OCI-LY7 (cell line): ENCODE results near the gene GAL. TPM values are rescaled to one million over a fixed set of nuclear protein-coding genes. Genes with fewer than 3 reads are reported as not detected.

ENCODE experiments used
- BruUV-seq: library from RNA; stranded (reverse); fragments of 400-500 nt; replicated peaks from 2 replicates; lab custom pipeline; 2021; lab: Mats Ljungman, UMichigan
- CTCF ChIA-PET: fragments of 300-600 bp; sonication (Branson Sonifier 250); formaldehyde crosslinking; loops from one replicate; lab custom pipeline; 2022; ENCODE audit warnings: antibody characterized with exemption; ENCODE audit not compliant: unreplicated experiment; lab: Charles Lee
- POLR2A ChIA-PET: fragments of 300-600 bp; sonication (Branson Sonifier 250); formaldehyde crosslinking; loops from one replicate; lab custom pipeline; 2022; ENCODE audit warnings: antibody characterized with exemption; lab: Charles Lee
- DNase-seq: peaks from one replicate; pipeline ENCODE4 v3.0.0-alpha.2; 2015; ENCODE audit warnings: low spot score
- H2AFZ ChIP-seq: fragments of 200-600 bp; sonication (generic), shearing (Covaris generic); 2 replicates; pipeline ENCODE4 v1.6.1; 2014; ENCODE audit warnings: mild to moderate bottlenecking, antibody characterized with exemption, low read length, moderate library complexity
- H3K27ac ChIP-seq: fragments of 200-600 bp; sonication (generic); 2 replicates; pipeline ENCODE4 v1.5.1; 2014; ENCODE audit warnings: mixed run types, low read depth, mild to moderate bottlenecking, moderate library complexity, low read length, inconsistent platforms; ENCODE audit not compliant: poor library complexity, severe bottlenecking
- H3K36me3 ChIP-seq: fragments of 200-600 bp; sonication (generic); 2 replicates; pipeline ENCODE4 v1.6.1; 2014; ENCODE audit warnings: mild to moderate bottlenecking, antibody characterized with exemption, low read length, moderate library complexity, mixed read lengths; ENCODE audit not compliant: insufficient read depth
- H3K4me1 ChIP-seq: fragments of 200-600 bp; sonication (generic); 2 replicates; pipeline ENCODE4 v1.5.1; 2014; ENCODE audit warnings: mild to moderate bottlenecking, low read length; ENCODE audit not compliant: insufficient read depth, poor library complexity, severe bottlenecking
- H3K4me2 ChIP-seq: fragments of 200-600 bp; sonication (generic); 2 replicates; pipeline ENCODE4 v1.6.1; 2014; ENCODE audit warnings: mild to moderate bottlenecking, low read length
- H3K4me3 ChIP-seq: fragments of 200-600 bp; sonication (generic); 2 replicates; pipeline ENCODE4 v1.5.1; 2014; ENCODE audit warnings: mild to moderate bottlenecking, low read depth, low read length; ENCODE audit not compliant: poor library complexity, severe bottlenecking
- H3K79me2 ChIP-seq: fragments of 200-600 bp; sonication (generic); 2 replicates; pipeline ENCODE4 v1.6.1; 2016; ENCODE audit warnings: low read depth, mild to moderate bottlenecking, low read length, moderate library complexity, mixed read lengths; ENCODE audit not compliant: insufficient read depth
- H3K9me2 ChIP-seq: fragments of 200-600 bp; sonication (generic); 2 replicates; pipeline ENCODE4 v1.6.1; 2016; ENCODE audit warnings: mild to moderate bottlenecking, low read length, mixed read lengths; ENCODE audit not compliant: insufficient read depth
- H3K9me3 ChIP-seq: fragments of 200-600 bp; sonication (generic); 2 replicates; pipeline ENCODE4 v1.6.1; 2014; ENCODE audit warnings: mild to moderate bottlenecking, mixed run types, low read length, mixed read lengths
- H4K20me1 ChIP-seq: fragments of 200-600 bp; sonication (generic); 2 replicates; pipeline ENCODE4 v1.6.1; 2014; ENCODE audit warnings: mild to moderate bottlenecking, antibody characterized with exemption, low read length, moderate library complexity, mixed read lengths; ENCODE audit not compliant: insufficient read depth
- CTCF ChIP-seq: fragments of 200-600 bp; sonication (generic); conservative IDR thresholded peaks from 2 replicates; pipeline ENCODE4 v1.5.1; 2014; ENCODE audit warnings: mild to moderate bottlenecking, antibody characterized with exemption, low read length, moderate library complexity, mixed read lengths
- EZH2phosphoT487 ChIP-seq: fragments of 200-600 bp; sonication (generic); IDR thresholded peaks from 2 replicates; pipeline ENCODE4 v1.6.1; 2018; ENCODE audit warnings: low read depth, borderline replicate concordance, mild to moderate bottlenecking, mixed run types, antibody characterized with exemption, low read length, moderate library complexity, mixed read lengths
- intact Hi-C: fragments of 100-400 bp; cut with micrococcal nuclease; formaldehyde crosslinking; loops from one replicate; pipeline ENCODE4 v1.10.0; 2022; ENCODE audit not compliant: unreplicated experiment
- total RNA-seq, 2 experiments: library from RNA; depleted of rRNA in 1 of 2; stranded (reverse); fragments of >200 nt in 1 of 2; shearing (Covaris generic) in 1 of 2; gene quantifications; 2 replicates each; pipeline ENCODE4 v1.2.3, GENCODE V29; 2014 to 2022

The GAL gene
- total RNA-seq, 2 experiments from 2014 or later, result not detected

DNA sequence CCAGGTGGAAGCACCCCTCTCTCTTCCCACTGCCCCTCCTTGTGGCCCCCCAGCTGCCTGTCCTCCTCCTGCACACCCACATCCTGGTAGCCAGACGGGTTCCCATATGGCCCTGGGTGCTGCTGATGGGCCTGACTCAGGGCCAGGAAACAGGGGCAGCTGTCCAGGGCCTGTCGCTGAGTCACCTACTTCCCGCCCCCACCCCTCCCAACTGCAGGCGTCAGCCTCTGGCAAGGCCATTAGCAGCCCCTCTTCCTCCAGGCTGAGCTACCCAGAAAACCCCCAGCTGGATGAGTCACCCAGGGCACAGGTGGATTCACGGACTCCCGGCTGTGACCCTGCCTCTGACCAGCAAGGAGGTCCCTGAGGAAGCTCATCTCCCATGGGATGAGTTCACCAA is 6.9 kb upstream of the GAL start:
- H3K4me1 ChIP-seq, result no peaks in the 10 kb centered on the region
- H3K9me3 ChIP-seq, result no peaks in the 10 kb centered on the region
- no peaks in the 10 kb centered on the region for H3K79me2 ChIP-seq
- DNase-seq, result no peak
- intact Hi-C loops, result no loop called here
- no TSS peak for BruUV-seq
- no peaks in the 10 kb centered on the region for H3K36me3 ChIP-seq
- no peak overlapping the region for H3K27ac ChIP-seq
- TF ChIP-seq EZH2phosphoT487 (no peak), CTCF (no peak)
- H2AFZ ChIP-seq, result no peak overlapping the region
- no peak overlapping the region for H3K4me2 ChIP-seq
- CTCF ChIA-PET, result no interaction called here
- POLR2A ChIA-PET, result interaction anchor here (0.6 kb wide), 1 partner anchor 56 kb away, joined by 3 read pairs; no protein-coding TSS in a partner anchor
- H3K9me2 ChIP-seq, result no peaks in the 10 kb centered on the region
- H3K4me3 ChIP-seq, result no peak overlapping the region
- H4K20me1 ChIP-seq, result no peaks in the 10 kb centered on the region

GRCh38 chr11:68678031-68678441 is 6.3 kb upstream of the GAL start:
- no peaks in the 10 kb centered on the region for H3K36me3 ChIP-seq
- H2AFZ ChIP-seq, result no peak overlapping the region
- intact Hi-C loops, result no loop called here

More at GRCh38 chr11:68678031-68678441, 6.3 kb upstream of the GAL start:
- no peaks in the 10 kb centered on the region for H3K9me2 ChIP-seq
- no peak overlapping the region for H3K4me3 ChIP-seq
- TF ChIP-seq EZH2phosphoT487 (no peak), CTCF (no peak)
- H3K79me2 ChIP-seq, result no peaks in the 10 kb centered on the region
- CTCF ChIA-PET, result no interaction called here
- H3K4me1 ChIP-seq, result no peaks in the 10 kb centered on the region
- no TSS peak for BruUV-seq
- H4K20me1 ChIP-seq, result no peaks in the 10 kb centered on the region
- no peak for DNase-seq
- no peak overlapping the region for H3K4me2 ChIP-seq
- no peaks in the 10 kb centered on the region for H3K9me3 ChIP-seq
- H3K27ac ChIP-seq, result no peak overlapping the region
- POLR2A ChIA-PET, result no interaction called here
